HepG2 (cell line): ENCODE results near the gene HYOU1. TPM values are rescaled to one million over a fixed set of nuclear protein-coding genes. Genes with fewer than 3 reads are reported as not detected.

Source experiments
- CBX5 ChIP-seq: sonication (generic); formaldehyde crosslinking; IDR thresholded peaks from 2 replicates; pipeline ENCODE4 v1.4.0; 2020; ENCODE audit warnings: missing genetic modification reagents, borderline replicate concordance
- KLF12 ChIP-seq: sonication (generic); formaldehyde crosslinking; IDR thresholded peaks from 2 replicates; pipeline ENCODE4 v1.4.0; 2020; ENCODE audit warnings: missing genetic modification reagents, borderline replicate concordance
- LBX2 ChIP-seq: sonication (generic); formaldehyde crosslinking; IDR thresholded peaks from 2 replicates; pipeline ENCODE4 v1.5.0; 2020; ENCODE audit warnings: missing genetic modification reagents, mild to moderate bottlenecking, borderline replicate concordance
- RBM39 ChIP-seq: fragments of 200-400 bp; formaldehyde crosslinking; IDR thresholded peaks from one replicate; pipeline ENCODE4 v1.6.1; 2018; ENCODE audit warnings: antibody characterized with exemption, mild to moderate bottlenecking, low read depth, low read length; ENCODE audit not compliant: poor library complexity, severe bottlenecking
- SAFB2 ChIP-seq: sonication (generic); formaldehyde crosslinking; IDR thresholded peaks from 2 replicates; pipeline ENCODE4 v1.5.1; 2020; ENCODE audit warnings: missing genetic modification reagents, low read depth, mild to moderate bottlenecking, borderline replicate concordance
- TRIM22 ChIP-seq: fragments of 450-650 bp; IDR thresholded peaks from 2 replicates; pipeline ENCODE4 v1.6.1; 2017
- USF2 ChIP-seq, 2 experiments: sonication (generic) in 1 of 2; formaldehyde crosslinking in 1 of 2; IDR thresholded peaks; 2 replicates each; pipeline versions ENCODE4 v1.5.1 to v1.6.1; 2011 to 2020; ENCODE audit warnings: borderline replicate concordance in 1 of 2, low read depth in 1 of 2, low read length in 1 of 2, mild to moderate bottlenecking in 1 of 2, missing genetic modification reagents in 1 of 2, moderate library complexity in 1 of 2
- ZBTB38 ChIP-seq: sonication (generic); formaldehyde crosslinking; IDR thresholded peaks from 2 replicates; pipeline ENCODE4 v1.5.1; 2020; ENCODE audit warnings: mild to moderate bottlenecking, missing genetic modification reagents
- ZNF160 ChIP-seq: sonication (generic); formaldehyde crosslinking; IDR thresholded peaks from 2 replicates; pipeline ENCODE4 v1.8.0; 2022; ENCODE audit warnings: mild to moderate bottlenecking, inconsistent platforms, missing genetic modification reagents
- ZNF556 ChIP-seq: sonication (generic); formaldehyde crosslinking; IDR thresholded peaks from 2 replicates; pipeline ENCODE4 v1.4.0; 2020; ENCODE audit warnings: mild to moderate bottlenecking, missing genetic modification reagents, borderline replicate concordance
- ZNF687 ChIP-seq: sonication (generic); formaldehyde crosslinking; IDR thresholded peaks from 2 replicates; pipeline ENCODE4 v1.5.1; 2020; ENCODE audit warnings: mild to moderate bottlenecking, missing genetic modification reagents, moderate library complexity
- ZSCAN5A ChIP-seq: sonication (generic); formaldehyde crosslinking; IDR thresholded peaks from 2 replicates; pipeline ENCODE4 v1.8.0; 2022; ENCODE audit warnings: mild to moderate bottlenecking, missing genetic modification reagents, borderline replicate concordance
- polyA plus RNA-seq, 8 experiments: library from polyadenylated mRNA; depleted of rRNA in 3 of 8; stranded (reverse) in 7 of 8; unstranded in 1 of 8; fragments of >200 nt; fragmentation: Illumina TruSeq in 4 of 8; extraction: Trizol in 4 of 8; gene quantifications; 2 replicates each; pipeline versions ENCODE4 v1.2.1 to v1.2.3, GENCODE V29; 2011 to 2016; ENCODE audit warnings: low read depth in 4 of 8, missing spikeins in 1 of 8, mixed read lengths in 1 of 8; ENCODE audit not compliant: insufficient read depth in 1 of 8
- total RNA-seq, 5 experiments: library from RNA; depleted of rRNA; stranded (reverse); fragments of >200 nt; fragmentation: Illumina TruSeq; extraction: Trizol; gene quantifications; 2 replicates each; pipeline ENCODE4 v1.2.3, GENCODE V29; 2016; ENCODE audit warnings: low read depth in 1 of 5
- TF ChIP-seq, protein P1 (sequence below): IDR thresholded peaks from 2 replicates; pipeline ENCODE4 v1.6.1; 2016; ENCODE audit warnings: mild to moderate bottlenecking

Gene HYOU1
- total and polyA plus RNA-seq, 2 of the 13 experiments (the other 11 are each of a cell fraction or from before 2014, with no cell fraction given) = 127 to 155 TPM

- no peak; the same call in 1 of the 2 replicates for TF ChIP-seq SAFB2 (CRISPR knock-in tag)
- peak; percentile 67 for TF ChIP-seq ZBTB38 (CRISPR knock-in tag)
- TF ChIP-seq TRIM22 = no peak
- peak; percentile 29; the same call in 1 of the 2 replicates for TF ChIP-seq LBX2 (CRISPR knock-in tag)
- peak; percentile 92 for TF ChIP-seq ZNF687 (CRISPR knock-in tag)
- TF ChIP-seq, protein P1, sequence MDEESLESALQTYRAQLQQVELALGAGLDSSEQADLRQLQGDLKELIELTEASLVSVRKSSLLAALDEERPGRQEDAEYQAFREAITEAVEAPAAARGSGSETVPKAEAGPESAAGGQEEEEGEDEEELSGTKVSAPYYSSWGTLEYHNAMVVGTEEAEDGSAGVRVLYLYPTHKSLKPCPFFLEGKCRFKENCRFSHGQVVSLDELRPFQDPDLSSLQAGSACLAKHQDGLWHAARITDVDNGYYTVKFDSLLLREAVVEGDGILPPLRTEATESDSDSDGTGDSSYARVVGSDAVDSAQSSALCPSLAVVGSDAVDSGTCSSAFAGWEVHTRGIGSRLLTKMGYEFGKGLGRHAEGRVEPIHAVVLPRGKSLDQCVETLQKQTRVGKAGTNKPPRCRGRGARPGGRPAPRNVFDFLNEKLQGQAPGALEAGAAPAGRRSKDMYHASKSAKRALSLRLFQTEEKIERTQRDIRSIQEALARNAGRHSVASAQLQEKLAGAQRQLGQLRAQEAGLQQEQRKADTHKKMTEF (CRISPR knock-in tag) = peak; percentile 66; the same call in 1 of the 2 replicates
- TF ChIP-seq ZNF556 (CRISPR knock-in tag) = 0 out of 2 replicates have a peak, but pooled peaks have one; percentile 66
- no peak for TF ChIP-seq RBM39
- TF ChIP-seq KLF12 (CRISPR knock-in tag) = peak; percentile 83; the same call in 1 of the 2 replicates
- TF ChIP-seq ZNF160 (CRISPR knock-in tag) = peak; percentile 44
- TF ChIP-seq CBX5 (CRISPR knock-in tag) = peak; percentile 49; the same call in 1 of the 2 replicates
- 0 out of 2 replicates have a peak, but pooled peaks have one; percentile 47 for TF ChIP-seq ZSCAN5A
- no peak for TF ChIP-seq USF2 (IDR thresholded peaks at IDR 0.05; ENCODE audit: low read depth, low read length)
- no peak for TF ChIP-seq USF2 (CRISPR knock-in tag; IDR thresholded peaks at IDR 0.05; ENCODE audit: borderline replicate concordance)
These were observed 38.7 kb downstream of the HYOU1 start, which contains the start of the genes RPS25 and TRAPPC4 (continued) for GRCh38 chr11:119018074-119018938.
